Smooth muscle cell (in vitro differentiated cells): ENCODE data around the gene SH3RF3. TPM values are rescaled to one million over a fixed set of nuclear protein-coding genes. Genes with fewer than 3 reads are reported as not detected.

Experiments used
- DNase-seq: peaks from one replicate; lab custom pipeline; 2025; ENCODE audit not compliant: unreplicated experiment; lab: John Stamatoyannopoulos, UW
- H2AFZ ChIP-seq: fragments of 200-600 bp; sonication (generic); 2 replicates; pipeline ENCODE4 v1.6.0; 2016; ENCODE audit warnings: antibody characterized with exemption, low read depth, mild to moderate bottlenecking
- H3F3A ChIP-seq: fragments of 200-600 bp; sonication (generic); 2 replicates; pipeline ENCODE4 v1.6.0; 2017; ENCODE audit warnings: antibody characterized with exemption, low read depth
- H3K27ac ChIP-seq: fragments of 200-600 bp; sonication (generic); 2 replicates; pipeline ENCODE4 v1.5.1; 2016; ENCODE audit warnings: low read depth, mild to moderate bottlenecking
- H3K27me3 ChIP-seq: fragments of 200-600 bp; sonication (generic); 2 replicates; pipeline ENCODE4 v1.6.1; 2016; ENCODE audit warnings: low read depth, mild to moderate bottlenecking
- H3K36me3 ChIP-seq: fragments of 200-600 bp; sonication (generic); 2 replicates; pipeline ENCODE4 v1.5.1; 2016; ENCODE audit warnings: low read depth
- H3K4me1 ChIP-seq: fragments of 200-600 bp; sonication (generic); 2 replicates; pipeline ENCODE4 v1.5.1; 2016; ENCODE audit warnings: low read depth
- H3K4me2 ChIP-seq: fragments of 200-600 bp; sonication (generic); 2 replicates; pipeline ENCODE4 v1.6.0; 2016; ENCODE audit warnings: mild to moderate bottlenecking
- H3K4me3 ChIP-seq: fragments of 200-600 bp; sonication (generic); 2 replicates; pipeline ENCODE4 v1.5.1; 2016; ENCODE audit warnings: mild to moderate bottlenecking
- H3K79me2 ChIP-seq: fragments of 200-600 bp; sonication (generic); 2 replicates; pipeline ENCODE4 v1.6.0; 2016; ENCODE audit warnings: low read depth, mild to moderate bottlenecking
- H3K9ac ChIP-seq: fragments of 200-600 bp; sonication (generic); 2 replicates; pipeline ENCODE4 v1.6.0; 2016; ENCODE audit warnings: low read depth
- H3K9me3 ChIP-seq: fragments of 200-600 bp; sonication (generic); replicated peaks from 2 replicates; pipeline ENCODE4 v1.5.1; 2016; ENCODE audit warnings: low read depth
- H4K20me1 ChIP-seq: fragments of 200-600 bp; sonication (generic); 2 replicates; pipeline ENCODE4 v1.6.0; 2016; ENCODE audit warnings: low read depth
- WGBS: methylation state at CpG from one replicate; pipeline ENCODE4 v1.1.7; 2016; ENCODE audit warnings: low lambda C conversion rate; 5-methylcytosine and 5-hydroxymethylcytosine counted together
- polyA plus RNA-seq: library from polyadenylated mRNA; unstranded; fragments of >200 nt; fragmentation: Nextera tagmentation; extraction: Ambion mirVana; gene quantifications from 2 replicates; pipeline ENCODE4 v1.2.1, GENCODE V29; 2016
- total RNA-seq: library from RNA; depleted of rRNA; stranded (reverse); fragments of >200 nt; gene quantifications from 2 replicates; pipeline ENCODE4 v1.2.3, GENCODE V29; 2014
- TF ChIP-seq, protein P1 (sequence below): fragments of 200-600 bp; sonication (generic); IDR thresholded peaks from 2 replicates; pipeline ENCODE4 v1.5.1; 2017; ENCODE audit warnings: borderline replicate concordance, mild to moderate bottlenecking, antibody characterized with exemption; ENCODE audit not compliant: insufficient read depth, poor library complexity, severe bottlenecking

SH3RF3 gene
- total and polyA plus RNA-seq, 2 experiments from 2014 or later = 6.6 to 11.8 TPM

DNA sequence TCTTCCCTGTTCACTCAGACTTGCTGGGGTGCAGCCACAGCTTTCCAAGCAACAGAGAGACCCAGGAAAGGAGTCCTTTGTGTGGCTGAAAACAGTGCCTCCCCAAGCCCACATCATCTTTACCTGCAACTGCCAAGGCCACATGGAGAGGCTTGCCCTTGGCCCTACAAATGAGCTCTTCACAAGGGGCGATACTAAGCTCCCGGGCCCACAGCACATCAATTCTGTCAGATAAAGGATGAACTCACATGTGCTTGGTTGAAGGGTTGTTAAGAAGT lies 42.3 kb upstream of the SH3RF3 start:
- Histone ChIP-seq H3K4me1 (no peaks in the 10 kb centered on the region), H3K9me3 (no peaks in the 10 kb centered on the region)
- 91% methylated on average over 2 of the region's 2 CpGs for WGBS

DNA sequence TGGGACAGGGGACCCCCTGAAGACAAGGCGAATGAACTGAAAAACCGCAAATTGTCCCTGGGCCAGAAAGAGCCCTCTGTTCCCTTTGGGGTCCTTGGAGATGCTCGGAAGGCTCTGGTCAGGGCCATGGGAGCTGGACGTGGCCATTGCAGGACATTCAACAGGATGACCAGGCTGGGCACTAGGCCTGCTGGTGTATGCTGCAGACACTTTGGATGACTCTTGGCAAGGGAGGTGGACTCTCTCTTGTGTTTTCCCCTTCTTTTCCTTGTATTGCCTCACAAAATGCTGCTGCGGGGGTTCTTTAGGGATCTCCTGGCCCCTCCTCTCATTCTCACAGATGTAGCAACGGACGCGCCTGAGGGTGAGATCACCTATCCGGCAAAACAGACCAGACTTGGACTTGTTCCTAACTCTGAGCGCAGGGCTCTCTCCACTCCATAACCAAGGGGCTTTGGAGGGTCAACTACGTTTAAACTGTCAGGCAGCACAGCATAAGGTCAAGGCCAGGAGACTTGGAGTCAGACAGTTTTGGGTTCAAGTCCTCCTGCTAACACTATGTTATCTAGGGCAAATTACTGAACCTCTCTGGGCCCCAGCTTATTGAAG lies 41.8 kb upstream of the SH3RF3 start:
- 95% methylated on average over 11 of the region's 11 CpGs for WGBS
- Histone ChIP-seq H3K4me3 (no peak overlapping the region), H3K36me3 (no peaks in the 10 kb centered on the region), H3K4me2 (no peak overlapping the region), H3K9ac (no peak overlapping the region), H3K9me3 (no peaks in the 10 kb centered on the region), H2AFZ (no peak overlapping the region), H3F3A (no peaks in the 10 kb centered on the region), H3K79me2 (no peaks in the 10 kb centered on the region), H3K27ac (no peak overlapping the region), H3K4me1 (no peaks in the 10 kb centered on the region), H3K27me3 (peaks cover 11% of the 10 kb centered on the region), H4K20me1 (no peaks in the 10 kb centered on the region)
- TF ChIP-seq, protein P1, sequence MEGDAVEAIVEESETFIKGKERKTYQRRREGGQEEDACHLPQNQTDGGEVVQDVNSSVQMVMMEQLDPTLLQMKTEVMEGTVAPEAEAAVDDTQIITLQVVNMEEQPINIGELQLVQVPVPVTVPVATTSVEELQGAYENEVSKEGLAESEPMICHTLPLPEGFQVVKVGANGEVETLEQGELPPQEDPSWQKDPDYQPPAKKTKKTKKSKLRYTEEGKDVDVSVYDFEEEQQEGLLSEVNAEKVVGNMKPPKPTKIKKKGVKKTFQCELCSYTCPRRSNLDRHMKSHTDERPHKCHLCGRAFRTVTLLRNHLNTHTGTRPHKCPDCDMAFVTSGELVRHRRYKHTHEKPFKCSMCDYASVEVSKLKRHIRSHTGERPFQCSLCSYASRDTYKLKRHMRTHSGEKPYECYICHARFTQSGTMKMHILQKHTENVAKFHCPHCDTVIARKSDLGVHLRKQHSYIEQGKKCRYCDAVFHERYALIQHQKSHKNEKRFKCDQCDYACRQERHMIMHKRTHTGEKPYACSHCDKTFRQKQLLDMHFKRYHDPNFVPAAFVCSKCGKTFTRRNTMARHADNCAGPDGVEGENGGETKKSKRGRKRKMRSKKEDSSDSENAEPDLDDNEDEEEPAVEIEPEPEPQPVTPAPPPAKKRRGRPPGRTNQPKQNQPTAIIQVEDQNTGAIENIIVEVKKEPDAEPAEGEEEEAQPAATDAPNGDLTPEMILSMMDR = no peak
- no peak for DNase-seq

More for the DNA sequence above, 42.3 kb upstream of the SH3RF3 start:
- Histone ChIP-seq H3K27me3 (peaks cover 11% of the 10 kb centered on the region), H4K20me1 (no peaks in the 10 kb centered on the region), H3K4me2 (no peak overlapping the region), H3K4me3 (no peak overlapping the region), H3K36me3 (no peaks in the 10 kb centered on the region), H3K9ac (no peak overlapping the region), H3K27ac (no peak overlapping the region), H2AFZ (no peak overlapping the region), H3K79me2 (no peaks in the 10 kb centered on the region), H3F3A (no peaks in the 10 kb centered on the region)
- DNase-seq = no peak
- TF ChIP-seq, protein P1 = no peak

DNA sequence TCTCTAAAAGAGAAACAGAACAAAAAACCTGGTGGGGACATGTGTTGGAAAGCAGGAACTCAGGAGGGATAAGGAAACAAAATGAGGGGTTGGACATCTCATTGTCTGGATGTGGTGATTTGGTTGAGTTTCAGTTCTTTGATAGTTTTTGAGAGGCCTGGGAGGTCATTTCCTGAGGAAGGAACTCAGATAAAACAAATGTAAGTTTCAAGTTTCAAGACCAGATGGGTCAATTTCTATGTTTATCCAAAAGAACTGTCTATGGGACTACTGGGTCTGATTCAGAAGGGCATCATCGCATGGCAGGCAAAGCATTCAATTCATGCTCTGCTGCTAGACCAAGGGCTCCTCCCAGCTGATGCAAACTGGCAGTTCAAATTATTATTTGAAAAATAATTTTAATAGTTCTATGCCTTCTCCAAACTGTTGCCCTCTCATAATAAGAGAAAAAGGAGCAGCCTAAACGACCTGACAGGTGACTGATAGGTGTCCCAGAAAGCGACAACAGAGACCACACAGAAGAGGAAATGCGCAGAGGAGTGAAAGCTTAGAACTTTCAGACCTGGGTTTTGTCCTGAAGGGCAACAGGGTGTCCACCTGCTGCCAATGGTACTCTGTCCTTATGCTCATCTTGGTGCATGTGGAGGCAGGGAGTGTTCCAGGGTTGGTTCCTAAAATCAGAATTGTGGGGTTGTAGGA lies 39.3 kb upstream of the SH3RF3 start:
- no peaks in the 10 kb centered on the region for H3K36me3 ChIP-seq
- no peak for DNase-seq
- no peak overlapping the region for H3K4me2 ChIP-seq
- no peaks in the 10 kb centered on the region for H3K27me3 ChIP-seq
- TF ChIP-seq, protein P1 = no peak
- no peaks in the 10 kb centered on the region for H3F3A ChIP-seq
- H3K27ac ChIP-seq = no peak overlapping the region
- no peak overlapping the region for H2AFZ ChIP-seq
- H3K79me2 ChIP-seq = no peaks in the 10 kb centered on the region
- H3K9me3 ChIP-seq = no peaks in the 10 kb centered on the region
- no peak overlapping the region for H3K9ac ChIP-seq
- WGBS = 87% methylated on average over 4 of the region's 4 CpGs
- no peaks in the 10 kb centered on the region for H3K4me1 ChIP-seq
- H4K20me1 ChIP-seq = no peaks in the 10 kb centered on the region
- H3K4me3 ChIP-seq = no peak overlapping the region

DNA sequence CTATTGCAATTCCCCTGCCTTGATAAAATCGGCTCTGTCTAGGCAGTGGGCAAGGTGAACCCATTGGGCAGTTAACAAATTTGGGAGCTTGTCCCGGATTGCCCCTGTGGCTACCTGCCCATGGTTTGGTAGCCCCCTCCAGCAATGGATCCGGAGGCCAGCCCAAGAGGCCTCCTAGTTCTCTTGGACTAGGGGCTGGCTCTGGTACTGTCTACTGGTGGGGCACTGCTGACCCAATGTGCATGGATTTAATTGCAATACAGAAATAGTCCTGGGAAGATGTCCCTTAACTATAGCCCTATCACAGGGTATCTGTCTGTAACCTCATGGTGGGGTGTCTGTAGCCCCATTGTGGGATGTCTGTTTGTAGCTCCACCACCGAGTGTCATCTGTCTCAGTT lies 37.5 kb upstream of the SH3RF3 start:
- no peak overlapping the region for H3K27ac ChIP-seq
- H3K4me3 ChIP-seq = no peak overlapping the region
- no peaks in the 10 kb centered on the region for H3K27me3 ChIP-seq
- no peaks in the 10 kb centered on the region for H3K4me1 ChIP-seq
- H2AFZ ChIP-seq = no peak overlapping the region
- no peaks in the 10 kb centered on the region for H3K79me2 ChIP-seq
- H3K9me3 ChIP-seq = no peaks in the 10 kb centered on the region
- H3K4me2 ChIP-seq = no peak overlapping the region
- no peak overlapping the region for H3K9ac ChIP-seq
- WGBS = 91% methylated on average over 4 of the region's 4 CpGs
- no peaks in the 10 kb centered on the region for H3K36me3 ChIP-seq
- H3F3A ChIP-seq = no peaks in the 10 kb centered on the region
- TF ChIP-seq, protein P1 = no peak
- no peak for DNase-seq
- no peaks in the 10 kb centered on the region for H4K20me1 ChIP-seq
